ENCODE measurements around the gene REC8. TPM values are rescaled to one million over a fixed set of nuclear protein-coding genes. Genes with fewer than 3 reads are reported as not detected.

The REC8 gene
- total and polyA plus RNA-seq, 2 experiments from 2014 or later = 44.8 to 170 TPM

DNA sequence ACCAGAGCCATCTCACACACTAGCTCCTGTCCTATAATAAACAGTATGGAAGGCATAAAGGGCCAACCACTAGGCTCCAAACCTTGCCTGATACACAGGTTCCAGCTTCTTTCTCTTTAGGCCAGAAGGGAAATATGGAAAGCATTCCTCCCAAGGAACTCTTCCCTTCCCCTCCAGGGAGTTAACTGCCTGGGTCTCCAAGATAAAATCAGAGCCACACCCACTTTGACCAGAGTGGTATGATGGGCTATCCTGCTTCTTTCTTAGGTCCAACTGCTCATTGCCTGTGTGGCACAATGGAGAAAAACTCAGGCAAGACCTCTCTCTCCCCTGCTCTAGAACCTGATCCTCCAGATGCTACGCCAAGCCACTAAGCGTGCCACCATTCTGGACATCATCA, 35.7 kb downstream of the REC8 start:
- Histone ChIP-seq H3K27me3 (no peaks in the 10 kb centered on the region), H3K36me3 (replicated peaks; ENCODE audit: insufficient read depth, low read depth) (no peaks in the 10 kb centered on the region), H3K79me2 (peaks cover 14% of the 10 kb centered on the region), H3K4me3 (no peak overlapping the region), H3K4me1 (ENCODE audit: insufficient read depth) (peaks cover 5% of the 10 kb centered on the region), H3K9me2 (replicated peaks; ENCODE audit: insufficient read depth) (no peaks in the 10 kb centered on the region), H3K9me3 (ENCODE audit: low read depth) (no peaks in the 10 kb centered on the region), H4K20me1 (ENCODE audit: insufficient read depth, poor library complexity, severe bottlenecking) (no peaks in the 10 kb centered on the region), H2AFZ (no peak overlapping the region), H3K4me2 (no peak overlapping the region), H3K27ac (no peak overlapping the region)
- TF ChIP-seq, protein P1, sequence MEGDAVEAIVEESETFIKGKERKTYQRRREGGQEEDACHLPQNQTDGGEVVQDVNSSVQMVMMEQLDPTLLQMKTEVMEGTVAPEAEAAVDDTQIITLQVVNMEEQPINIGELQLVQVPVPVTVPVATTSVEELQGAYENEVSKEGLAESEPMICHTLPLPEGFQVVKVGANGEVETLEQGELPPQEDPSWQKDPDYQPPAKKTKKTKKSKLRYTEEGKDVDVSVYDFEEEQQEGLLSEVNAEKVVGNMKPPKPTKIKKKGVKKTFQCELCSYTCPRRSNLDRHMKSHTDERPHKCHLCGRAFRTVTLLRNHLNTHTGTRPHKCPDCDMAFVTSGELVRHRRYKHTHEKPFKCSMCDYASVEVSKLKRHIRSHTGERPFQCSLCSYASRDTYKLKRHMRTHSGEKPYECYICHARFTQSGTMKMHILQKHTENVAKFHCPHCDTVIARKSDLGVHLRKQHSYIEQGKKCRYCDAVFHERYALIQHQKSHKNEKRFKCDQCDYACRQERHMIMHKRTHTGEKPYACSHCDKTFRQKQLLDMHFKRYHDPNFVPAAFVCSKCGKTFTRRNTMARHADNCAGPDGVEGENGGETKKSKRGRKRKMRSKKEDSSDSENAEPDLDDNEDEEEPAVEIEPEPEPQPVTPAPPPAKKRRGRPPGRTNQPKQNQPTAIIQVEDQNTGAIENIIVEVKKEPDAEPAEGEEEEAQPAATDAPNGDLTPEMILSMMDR (IDR thresholded peaks at IDR 0.05; ENCODE audit: poor library complexity) = no peak
- TF ChIP-seq EZH2 (IDR thresholded peaks at IDR 0.05; ENCODE audit: borderline replicate concordance) = no peak
- no peak for TF ChIP-seq EZH2phosphoT487 (IDR thresholded peaks at IDR 0.05; ENCODE audit: low read depth, severe bottlenecking, unreplicated experiment)
- no peak for DNase-seq (ENCODE audit: low spot score)
- WGBS (ENCODE audit: low lambda C conversion rate, missing lambda C conversion rate) = 93% methylated on average over 2 of the region's 2 CpGs

DNA sequence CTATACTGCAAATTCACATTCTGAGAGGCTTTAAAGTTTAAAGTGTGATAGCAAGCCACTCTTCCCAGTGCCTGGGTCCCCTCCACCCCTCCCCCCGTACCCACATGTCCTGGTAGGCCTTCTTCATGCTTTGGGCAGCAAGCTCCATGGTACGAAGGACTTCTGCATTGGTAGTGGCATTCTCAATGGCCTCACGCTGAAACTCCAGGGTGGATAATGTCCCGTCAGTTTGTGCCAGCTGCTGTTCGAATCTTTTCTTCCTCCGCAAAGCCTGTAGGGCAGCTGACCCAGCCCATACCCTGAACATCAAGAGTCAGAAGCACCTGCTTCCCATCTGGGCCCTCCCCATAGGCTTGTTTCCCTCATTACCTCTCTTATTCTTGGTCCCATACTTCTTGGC, 39.4 kb downstream of the REC8 start:
- Histone ChIP-seq H3K79me2 (peaks cover 16% of the 10 kb centered on the region), H3K27me3 (no peaks in the 10 kb centered on the region), H3K4me2 (no peak overlapping the region), H3K27ac (no peak overlapping the region), H3K9me2 (replicated peaks; ENCODE audit: insufficient read depth) (no peaks in the 10 kb centered on the region), H3K4me3 (no peak overlapping the region), H3K9me3 (ENCODE audit: low read depth) (no peaks in the 10 kb centered on the region), H2AFZ (no peak overlapping the region), H4K20me1 (ENCODE audit: insufficient read depth, poor library complexity, severe bottlenecking) (no peaks in the 10 kb centered on the region), H3K4me1 (ENCODE audit: insufficient read depth) (peaks cover 13% of the 10 kb centered on the region), H3K36me3 (replicated peaks; ENCODE audit: insufficient read depth, low read depth) (no peaks in the 10 kb centered on the region)
- WGBS (ENCODE audit: low lambda C conversion rate, missing lambda C conversion rate) = 95% methylated on average over 6 of the region's 6 CpGs
- DNase-seq (ENCODE audit: low spot score) = no peak
- TF ChIP-seq, protein P1 (IDR thresholded peaks at IDR 0.05; ENCODE audit: poor library complexity) = no peak
- TF ChIP-seq EZH2 (IDR thresholded peaks at IDR 0.05; ENCODE audit: borderline replicate concordance) (no peak), EZH2phosphoT487 (IDR thresholded peaks at IDR 0.05; ENCODE audit: low read depth, severe bottlenecking, unreplicated experiment) (no peak)

DNA sequence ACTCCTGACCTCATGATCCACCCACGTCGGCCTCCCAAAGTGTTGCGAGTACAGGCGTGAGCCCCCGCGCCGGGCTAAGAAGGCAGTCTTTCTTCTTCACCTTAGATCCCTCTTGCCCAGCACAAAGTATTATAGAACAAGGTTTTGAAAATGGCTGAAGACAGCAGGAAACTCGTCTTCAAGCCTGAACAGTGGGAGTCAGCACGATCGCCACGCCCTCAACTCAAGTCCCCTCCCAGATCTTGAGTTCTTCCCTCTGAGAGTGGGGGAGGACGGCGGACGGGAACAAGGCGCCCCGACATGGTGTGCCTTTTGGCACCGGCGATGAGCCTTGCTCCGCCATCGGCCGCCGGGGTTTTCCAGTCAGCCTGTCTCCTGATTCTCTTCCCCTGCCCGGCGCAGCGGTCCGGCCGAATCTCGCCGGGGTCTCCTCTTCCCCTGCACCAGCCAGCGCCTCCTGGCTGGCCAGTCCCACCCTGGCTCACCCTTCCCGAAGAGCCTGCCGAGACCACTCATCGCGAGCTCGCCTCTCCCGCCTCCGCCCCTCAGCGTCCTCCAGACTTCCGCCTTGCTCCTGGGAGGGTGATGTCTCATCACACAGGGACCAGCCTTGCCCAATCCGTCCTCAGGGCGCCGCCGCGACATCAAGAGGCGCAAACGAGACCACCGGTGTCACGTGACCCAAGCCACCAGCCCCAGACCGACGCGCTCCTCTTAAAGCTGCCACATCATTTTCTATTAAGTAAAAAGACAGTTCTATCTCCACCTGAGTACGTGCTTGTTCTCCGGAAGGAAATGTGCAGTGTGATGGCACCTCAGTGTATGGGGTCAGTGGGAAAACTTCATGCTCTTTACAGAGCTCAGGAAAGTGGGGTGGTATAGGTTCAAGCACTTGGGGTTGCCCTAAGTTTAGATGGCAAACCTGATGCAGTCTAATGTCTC, 41.3 kb downstream of the REC8 start, which contains the start of gene CHMP4A:
CHMP4A (minus strand) TSS at position 565 of the 942 bp plus-strand sequence; CDS start at position 516, 49 bp downstream.
- no peaks in the 10 kb centered on the region for H3K36me3 ChIP-seq (replicated peaks; ENCODE audit: insufficient read depth, low read depth)
- TF ChIP-seq, protein P1 (IDR thresholded peaks at IDR 0.05; ENCODE audit: poor library complexity) = peak; percentile 29
- TF ChIP-seq EZH2 (IDR thresholded peaks at IDR 0.05; ENCODE audit: borderline replicate concordance) = no peak
- H4K20me1 ChIP-seq (ENCODE audit: insufficient read depth, poor library complexity, severe bottlenecking) = no peaks in the 10 kb centered on the region
- peaks cover 13% of the 10 kb centered on the region for H3K4me1 ChIP-seq (ENCODE audit: insufficient read depth)
- peak within 1 kb of the TSS; percentile 38 for H3K4me3 ChIP-seq
- peak; percentile 99 for DNase-seq (ENCODE audit: low spot score)
- no peaks in the 10 kb centered on the region for H3K27me3 ChIP-seq
- H3K79me2 ChIP-seq = peaks cover 16% of the 10 kb centered on the region
- WGBS (ENCODE audit: low lambda C conversion rate, missing lambda C conversion rate) = 2% methylated on average over 52 of the region's 53 CpGs
- H3K9me2 ChIP-seq (replicated peaks; ENCODE audit: insufficient read depth) = no peaks in the 10 kb centered on the region
- peak within 1 kb of the TSS; percentile 99 for H3K27ac ChIP-seq
- peak within 1 kb of the TSS; percentile 33 for H2AFZ ChIP-seq
- peak within 1 kb of the TSS; percentile 84 for H3K4me2 ChIP-seq
- no peaks in the 10 kb centered on the region for H3K9me3 ChIP-seq (ENCODE audit: low read depth)

Data from hepatocyte (in vitro differentiated cells).